SU-DHL-6 (cell line): ENCODE measurements around the gene ITPR3.

Experiments used
- CTCF ChIP-seq: fragments of 200-600 bp; sonication (generic); IDR thresholded peaks from one replicate; pipeline ENCODE4 v1.5.1; 2017; ENCODE audit warnings: antibody characterized with exemption, mild to moderate bottlenecking, low read length, moderate library complexity; ENCODE audit not compliant: insufficient read depth, poor library complexity, severe bottlenecking
- EZH2phosphoT487 ChIP-seq: fragments of 200-600 bp; sonication (generic), shearing (Covaris generic); conservative IDR thresholded peaks from 2 replicates; pipeline ENCODE4 v1.6.1; 2018; ENCODE audit warnings: mild to moderate bottlenecking, antibody characterized with exemption, low read length, moderate library complexity, mixed read lengths

DNA sequence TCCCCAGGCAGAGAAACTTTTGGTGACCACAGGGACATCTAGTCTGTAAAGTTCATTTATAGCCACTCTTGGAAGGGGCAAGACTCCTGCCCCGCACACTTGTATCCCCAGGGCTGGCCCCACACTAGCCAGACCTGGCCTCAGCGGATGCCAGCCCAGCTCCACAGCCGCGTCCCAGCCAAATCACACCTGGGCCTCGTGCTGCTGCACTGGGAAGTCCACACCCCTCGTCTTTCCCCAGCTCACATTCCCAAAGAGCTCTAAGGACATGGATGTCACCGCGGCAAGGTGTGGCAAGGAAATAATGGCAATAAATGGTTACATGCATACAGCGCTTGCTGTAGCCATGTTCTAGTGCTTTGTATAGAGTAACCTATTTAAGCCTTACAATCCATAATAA is 117.0 kb downstream of the ITPR3 start:
- no peak for TF ChIP-seq CTCF
- TF ChIP-seq EZH2phosphoT487, result no peak
